Nephron progenitor cell (in vitro differentiated cells): ENCODE results near the gene SPINT2.

ENCODE experiments used
- DNase-seq: peaks from one replicate; pipeline ENCODE4 v3.0.0; 2021
- H3K27ac Mint-ChIP-seq: 2 replicates; pipeline ENCODE4 v1.8.0; 2021; ENCODE audit warnings: mild to moderate bottlenecking, moderate library complexity, mixed read lengths
- H3K27me3 Mint-ChIP-seq: 2 replicates; pipeline ENCODE4 v1.8.0; 2021; ENCODE audit warnings: mild to moderate bottlenecking, low read depth, mixed read lengths; ENCODE audit not compliant: poor library complexity
- H3K36me3 Mint-ChIP-seq: 2 replicates; pipeline ENCODE4 v1.8.0; 2021; ENCODE audit warnings: low read depth, mixed read lengths
- H3K4me1 Mint-ChIP-seq: 2 replicates; pipeline ENCODE4 v1.8.0; 2021; ENCODE audit warnings: mixed read lengths
- H3K4me3 Mint-ChIP-seq: 2 replicates; pipeline ENCODE4 v1.8.0; 2021; ENCODE audit warnings: mild to moderate bottlenecking, moderate library complexity, mixed read lengths
- H3K9me3 Mint-ChIP-seq: 2 replicates; pipeline ENCODE4 v1.8.0; 2021; ENCODE audit warnings: mild to moderate bottlenecking, moderate library complexity, mixed read lengths
- TF ChIP-seq, protein P1 (sequence below): fragments of 200-600 bp; sonication (generic); IDR thresholded peaks from 2 replicates; pipeline ENCODE4 v1.5.0; 2021; ENCODE audit warnings: antibody characterized with exemption

SPINT2 gene

DNA sequence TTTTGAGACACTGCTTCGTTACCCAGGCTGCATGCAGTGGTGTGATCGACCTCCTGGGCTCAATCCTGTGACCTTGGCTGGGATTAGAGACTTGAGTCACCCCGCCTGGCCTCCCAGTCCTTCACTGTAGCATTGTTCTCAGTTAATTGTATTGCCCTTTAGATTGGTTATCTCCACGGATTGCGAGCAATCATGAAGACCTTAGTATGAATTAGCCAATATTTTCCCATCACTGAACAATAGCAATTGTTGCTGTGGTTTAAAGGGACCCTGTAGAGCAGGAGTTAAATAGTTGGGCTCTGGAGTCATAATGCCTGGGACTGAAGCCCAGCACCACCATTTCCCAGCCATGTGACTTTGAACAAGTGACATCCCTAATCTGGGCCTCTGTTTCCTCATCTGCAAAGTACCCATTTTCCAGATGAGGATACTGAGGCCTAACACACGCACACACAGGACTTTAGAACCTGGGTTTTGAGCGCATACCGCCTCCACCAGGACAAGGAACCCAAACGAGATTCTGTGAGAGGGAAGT, 16.6 kb upstream of the SPINT2 start:
- Mint-ChIP-seq H3K36me3 (no peaks in the 10 kb centered on the region), H3K4me1 (peaks cover 39% of the 10 kb centered on the region), H3K4me3 (no peak overlapping the region), H3K27me3 (peaks cover 23% of the 10 kb centered on the region), H3K9me3 (no peaks in the 10 kb centered on the region), H3K27ac (no peak overlapping the region)
- DNase-seq = no peak
- TF ChIP-seq, protein P1, sequence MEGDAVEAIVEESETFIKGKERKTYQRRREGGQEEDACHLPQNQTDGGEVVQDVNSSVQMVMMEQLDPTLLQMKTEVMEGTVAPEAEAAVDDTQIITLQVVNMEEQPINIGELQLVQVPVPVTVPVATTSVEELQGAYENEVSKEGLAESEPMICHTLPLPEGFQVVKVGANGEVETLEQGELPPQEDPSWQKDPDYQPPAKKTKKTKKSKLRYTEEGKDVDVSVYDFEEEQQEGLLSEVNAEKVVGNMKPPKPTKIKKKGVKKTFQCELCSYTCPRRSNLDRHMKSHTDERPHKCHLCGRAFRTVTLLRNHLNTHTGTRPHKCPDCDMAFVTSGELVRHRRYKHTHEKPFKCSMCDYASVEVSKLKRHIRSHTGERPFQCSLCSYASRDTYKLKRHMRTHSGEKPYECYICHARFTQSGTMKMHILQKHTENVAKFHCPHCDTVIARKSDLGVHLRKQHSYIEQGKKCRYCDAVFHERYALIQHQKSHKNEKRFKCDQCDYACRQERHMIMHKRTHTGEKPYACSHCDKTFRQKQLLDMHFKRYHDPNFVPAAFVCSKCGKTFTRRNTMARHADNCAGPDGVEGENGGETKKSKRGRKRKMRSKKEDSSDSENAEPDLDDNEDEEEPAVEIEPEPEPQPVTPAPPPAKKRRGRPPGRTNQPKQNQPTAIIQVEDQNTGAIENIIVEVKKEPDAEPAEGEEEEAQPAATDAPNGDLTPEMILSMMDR = no peak

DNA sequence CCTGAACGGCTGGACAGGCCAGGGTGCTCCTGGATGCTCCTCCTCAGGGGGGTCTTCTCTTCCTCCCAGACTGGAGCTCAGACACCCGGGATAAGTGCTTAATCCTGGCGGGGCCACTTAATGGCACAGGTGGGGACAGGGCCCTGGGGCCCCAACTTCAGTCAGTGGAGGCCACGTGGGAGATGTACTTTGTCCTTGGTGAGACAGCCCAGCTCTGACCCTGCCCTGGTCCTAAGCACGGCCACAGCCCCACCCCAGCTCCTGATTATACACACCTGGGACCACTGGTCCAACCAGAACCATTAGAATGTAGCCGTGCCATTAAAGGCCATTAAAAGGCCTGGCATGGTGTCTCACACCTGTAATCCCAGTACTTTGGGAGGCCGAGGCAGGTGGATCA, 16.0 kb upstream of the SPINT2 start:
- Mint-ChIP-seq H3K9me3 (no peaks in the 10 kb centered on the region), H3K36me3 (no peaks in the 10 kb centered on the region), H3K27ac (no peak overlapping the region), H3K27me3 (peaks cover 23% of the 10 kb centered on the region), H3K4me3 (no peak overlapping the region), H3K4me1 (peaks cover 46% of the 10 kb centered on the region)
- TF ChIP-seq, protein P1 = no peak
- no peak for DNase-seq

DNA sequence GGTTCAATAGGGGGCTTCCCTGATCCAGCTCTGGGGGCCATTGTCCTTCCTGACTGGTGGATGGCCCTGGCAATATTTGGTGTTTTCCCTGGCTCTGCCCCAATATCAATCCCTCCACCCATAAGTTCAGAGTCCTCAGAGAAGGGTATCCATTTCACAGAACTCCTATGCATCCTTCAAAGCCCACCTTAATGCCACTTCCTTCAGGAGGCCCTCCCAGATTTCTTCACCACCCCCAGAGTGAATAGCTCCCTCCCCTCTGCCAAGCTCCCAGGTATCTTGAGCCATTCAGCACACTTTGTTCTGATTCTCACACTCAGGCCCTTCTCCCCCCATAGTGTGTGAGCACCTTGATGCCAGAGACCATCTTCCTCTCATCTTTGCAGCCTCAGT, 13.9 kb upstream of the SPINT2 start:
- Mint-ChIP-seq H3K27me3 (peaks cover 25% of the 10 kb centered on the region), H3K27ac (no peak overlapping the region), H3K4me3 (no peak overlapping the region), H3K9me3 (no peaks in the 10 kb centered on the region), H3K4me1 (peaks cover 45% of the 10 kb centered on the region), H3K36me3 (no peaks in the 10 kb centered on the region)
- TF ChIP-seq, protein P1 = no peak
- no peak for DNase-seq

DNA sequence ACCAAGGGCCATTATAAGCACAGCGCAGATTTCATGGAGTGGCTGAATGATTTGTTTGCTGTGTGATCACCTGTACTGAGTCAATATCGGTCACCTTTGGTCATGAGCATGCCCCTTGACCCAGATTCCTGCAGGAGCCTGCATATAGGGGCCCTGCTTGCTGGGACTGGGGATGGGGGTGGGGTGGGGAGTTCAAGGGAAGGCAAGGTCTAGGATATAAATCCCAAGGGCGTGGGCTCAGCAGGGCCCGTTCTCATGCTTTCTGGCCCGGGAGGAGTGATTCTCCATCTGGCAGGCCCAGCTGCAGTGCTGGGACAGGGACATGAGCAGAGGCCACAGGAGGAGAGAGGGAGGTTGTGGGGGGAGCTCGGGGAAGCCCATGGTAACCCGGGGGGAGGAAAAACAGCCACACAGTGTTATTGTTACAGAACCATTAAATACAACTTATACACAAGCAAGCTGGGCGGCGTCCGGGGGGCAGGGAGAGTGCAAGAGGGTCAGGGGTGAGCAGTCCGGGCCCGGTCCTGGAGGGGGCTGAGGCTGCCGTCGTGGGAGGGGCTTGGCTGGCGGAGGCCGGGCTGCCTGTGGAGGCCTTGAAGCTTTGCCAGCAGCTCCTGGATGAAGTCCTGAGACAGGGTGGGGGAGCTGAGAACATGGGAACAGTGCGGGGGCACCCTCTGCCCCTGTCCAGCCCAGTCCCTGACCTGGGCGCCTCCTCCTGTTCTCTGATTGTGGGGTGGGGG, 13.4 kb upstream of the SPINT2 start:
- Mint-ChIP-seq H3K27me3 (peaks cover 24% of the 10 kb centered on the region), H3K27ac (no peak overlapping the region), H3K36me3 (no peaks in the 10 kb centered on the region), H3K9me3 (no peaks in the 10 kb centered on the region), H3K4me1 (peaks cover 50% of the 10 kb centered on the region), H3K4me3 (peak overlapping the region; percentile 70)
- TF ChIP-seq, protein P1 = no peak
- peak; percentile 57 for DNase-seq

DNA sequence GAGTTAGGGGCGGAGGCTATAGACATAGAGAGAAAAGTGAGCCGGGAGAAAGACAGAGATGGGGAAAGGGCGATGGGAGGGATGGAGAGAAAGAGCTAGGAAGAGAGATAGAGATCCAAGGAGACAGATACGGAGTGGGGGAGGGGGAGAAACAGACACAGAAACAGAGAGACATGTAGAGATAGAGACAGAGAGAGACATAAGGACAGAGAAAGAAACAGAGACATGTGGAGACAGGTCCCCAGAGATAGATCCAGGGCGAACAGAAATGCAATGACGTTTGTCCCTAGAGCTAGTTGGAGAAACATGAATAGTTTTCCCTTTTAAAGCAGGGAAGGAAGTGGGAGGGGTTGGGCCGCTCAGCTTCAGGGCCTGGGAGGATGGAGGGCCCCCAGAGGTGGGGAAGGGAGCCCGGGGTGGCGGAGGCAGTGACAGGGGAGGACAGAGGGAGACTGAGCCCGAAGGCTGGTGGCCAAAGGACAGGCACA, 12.8 kb upstream of the SPINT2 start:
- H3K4me3 Mint-ChIP-seq = peak overlapping the region; percentile 70
- H3K27ac Mint-ChIP-seq = peak overlapping the region; percentile 6
- no peak for DNase-seq
- H3K27me3 Mint-ChIP-seq = peaks cover 21% of the 10 kb centered on the region
- peaks cover 50% of the 10 kb centered on the region for H3K4me1 Mint-ChIP-seq
- H3K36me3 Mint-ChIP-seq = no peaks in the 10 kb centered on the region
- TF ChIP-seq, protein P1 = no peak
- no peaks in the 10 kb centered on the region for H3K9me3 Mint-ChIP-seq

DNA sequence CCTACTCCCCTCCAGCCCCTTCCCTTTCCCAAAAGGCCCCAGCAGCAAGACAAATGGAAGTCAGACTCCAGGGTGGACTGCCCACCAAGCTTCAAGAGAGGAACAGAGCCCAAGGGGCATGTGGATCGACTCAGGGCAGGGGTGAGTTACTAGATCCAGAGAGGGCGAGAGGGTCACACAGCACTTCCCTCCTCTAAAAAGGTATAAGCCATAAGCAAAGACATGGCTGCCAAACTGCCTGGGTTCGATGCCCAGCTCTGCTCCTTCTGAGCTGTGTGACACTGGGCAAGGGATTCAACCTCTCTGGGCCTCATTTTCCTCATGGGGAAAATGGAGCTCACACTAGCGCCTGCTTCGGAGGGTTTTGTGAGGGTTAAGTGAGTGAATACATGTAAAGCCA, 12.0 kb upstream of the SPINT2 start:
- Mint-ChIP-seq H3K27ac (no peak overlapping the region), H3K4me1 (peaks cover 50% of the 10 kb centered on the region), H3K4me3 (no peak overlapping the region)

More for the DNA sequence above, 12.0 kb upstream of the SPINT2 start:
- Mint-ChIP-seq H3K36me3 (no peaks in the 10 kb centered on the region), H3K9me3 (no peaks in the 10 kb centered on the region), H3K27me3 (peaks cover 29% of the 10 kb centered on the region)
- TF ChIP-seq, protein P1 = no peak
- DNase-seq = no peak
